Astrocyte of the cerebellum (primary cell): Measurements from ENCODE around the gene LAG3.

Experiments used
- DNase-seq: peaks from one replicate; pipeline ENCODE4 v3.0.0-alpha.2; 2011; ENCODE audit warnings: low read depth
- H3K4me3 ChIP-seq: 2 replicates; pipeline ENCODE4 v1.5.1; 2011; ENCODE audit warnings: mild to moderate bottlenecking, low read depth, low read length, moderate library complexity
- in situ Hi-C: cut with HindIII; loops from 2 replicates; pipeline ENCODE4 v1.10.0; 2017; ENCODE audit warnings: low sequenced_read_pairs
- TF ChIP-seq, protein P1 (sequence below): IDR thresholded peaks from 2 replicates; pipeline ENCODE4 v1.5.1; 2012; ENCODE audit warnings: low read length, low read depth, moderate library complexity, mild to moderate bottlenecking; ENCODE audit errors: missing control alignments

LAG3 gene

DNA sequence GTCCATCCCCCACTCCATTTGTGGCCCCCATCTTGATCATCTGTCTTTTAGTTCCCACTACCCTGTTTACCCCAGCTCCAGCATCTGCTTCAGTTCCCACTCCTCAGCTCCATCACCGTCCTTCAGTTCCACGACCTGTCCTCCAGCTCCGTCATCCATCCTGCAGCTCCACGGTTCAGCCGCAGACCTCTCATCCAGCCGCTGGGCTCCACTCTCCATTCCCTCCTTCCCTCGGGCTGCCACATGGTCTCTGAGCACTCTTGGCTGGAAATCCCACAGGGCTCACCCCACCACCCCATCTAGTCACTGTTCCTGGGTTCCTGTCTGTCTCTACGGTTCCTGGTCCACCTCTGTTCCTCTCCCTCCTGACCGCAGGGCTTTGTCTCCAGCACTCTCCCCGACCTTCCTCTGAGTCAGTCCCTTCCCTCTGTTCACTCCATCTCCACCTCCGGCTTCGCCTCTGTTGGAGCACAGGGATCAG lies 52.6 kb downstream of the LAG3 start:
- no peak for DNase-seq
- in situ Hi-C loops: no loop called here
- TF ChIP-seq, protein P1, sequence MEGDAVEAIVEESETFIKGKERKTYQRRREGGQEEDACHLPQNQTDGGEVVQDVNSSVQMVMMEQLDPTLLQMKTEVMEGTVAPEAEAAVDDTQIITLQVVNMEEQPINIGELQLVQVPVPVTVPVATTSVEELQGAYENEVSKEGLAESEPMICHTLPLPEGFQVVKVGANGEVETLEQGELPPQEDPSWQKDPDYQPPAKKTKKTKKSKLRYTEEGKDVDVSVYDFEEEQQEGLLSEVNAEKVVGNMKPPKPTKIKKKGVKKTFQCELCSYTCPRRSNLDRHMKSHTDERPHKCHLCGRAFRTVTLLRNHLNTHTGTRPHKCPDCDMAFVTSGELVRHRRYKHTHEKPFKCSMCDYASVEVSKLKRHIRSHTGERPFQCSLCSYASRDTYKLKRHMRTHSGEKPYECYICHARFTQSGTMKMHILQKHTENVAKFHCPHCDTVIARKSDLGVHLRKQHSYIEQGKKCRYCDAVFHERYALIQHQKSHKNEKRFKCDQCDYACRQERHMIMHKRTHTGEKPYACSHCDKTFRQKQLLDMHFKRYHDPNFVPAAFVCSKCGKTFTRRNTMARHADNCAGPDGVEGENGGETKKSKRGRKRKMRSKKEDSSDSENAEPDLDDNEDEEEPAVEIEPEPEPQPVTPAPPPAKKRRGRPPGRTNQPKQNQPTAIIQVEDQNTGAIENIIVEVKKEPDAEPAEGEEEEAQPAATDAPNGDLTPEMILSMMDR: no peak
- no peak overlapping the region for H3K4me3 ChIP-seq

DNA sequence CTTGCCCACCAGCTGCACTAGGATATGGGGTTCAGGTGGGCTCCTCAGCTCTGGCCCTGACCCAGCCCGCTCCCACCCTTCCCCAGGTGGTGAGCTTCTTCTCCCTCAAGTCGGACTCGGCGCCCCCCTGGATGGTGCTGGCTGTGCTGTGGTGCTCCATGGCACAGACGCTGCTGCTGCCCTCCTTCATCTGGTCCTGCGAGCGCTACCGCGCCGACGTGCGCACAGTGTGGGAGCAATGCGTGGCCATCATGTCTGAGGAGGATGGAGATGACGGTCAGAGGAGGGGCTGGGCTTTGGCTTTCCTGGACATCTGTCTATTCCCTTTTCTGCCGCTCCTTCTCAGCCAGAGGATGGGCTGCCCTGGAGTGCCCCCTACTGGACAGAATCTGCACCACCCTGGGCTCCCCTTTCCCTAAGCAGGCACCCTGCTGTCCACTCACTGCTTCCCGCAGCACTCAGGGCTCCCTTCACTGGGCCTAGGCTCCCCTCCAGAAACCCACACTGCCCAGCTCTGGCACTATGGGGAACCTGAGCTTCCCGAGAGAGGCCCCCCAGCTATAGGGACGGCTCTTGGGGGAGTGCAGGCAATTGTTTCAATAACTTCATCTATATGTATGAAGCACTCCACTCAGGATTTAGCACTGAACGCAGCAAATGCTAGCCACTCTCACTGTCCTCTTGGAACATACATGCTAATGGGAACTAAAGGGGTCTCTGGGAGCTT lies 53.2 kb downstream of the LAG3 start:
- TF ChIP-seq, protein P1: peak; percentile 91
- DNase-seq: no peak
- H3K4me3 ChIP-seq: peak overlapping the region; percentile 12
- in situ Hi-C loops: no loop called here

DNA sequence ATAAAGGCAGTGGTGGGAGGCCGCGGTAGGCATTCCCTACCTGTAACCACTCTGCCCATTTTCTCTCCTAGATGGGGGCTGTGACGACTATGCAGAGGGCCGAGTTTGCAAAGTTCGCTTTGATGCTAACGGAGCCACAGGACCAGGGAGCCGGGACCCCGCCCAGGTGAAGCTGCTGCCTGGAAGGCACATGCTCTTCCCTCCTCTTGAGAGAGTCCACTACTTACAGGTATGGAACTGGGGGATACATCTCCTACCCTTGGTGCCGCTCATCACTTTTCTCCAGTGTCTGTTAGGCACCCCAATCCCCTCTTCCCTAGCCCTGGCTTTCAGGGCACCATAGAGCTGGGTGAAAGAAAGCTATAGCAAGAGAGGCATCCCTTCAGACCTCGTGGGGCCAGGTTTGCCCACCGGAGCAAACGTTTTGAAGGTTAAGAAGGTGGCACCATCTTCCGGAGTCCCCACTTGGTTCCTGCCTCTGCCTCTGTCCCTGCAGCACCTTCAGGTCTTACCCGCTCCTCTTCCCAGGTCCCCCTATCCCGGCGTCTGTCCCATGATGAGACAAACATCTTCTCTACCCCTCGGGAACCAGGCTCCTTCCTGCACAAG lies 53.9 kb downstream of the LAG3 start:
- TF ChIP-seq, protein P1: no peak
- H3K4me3 ChIP-seq: no peak overlapping the region
- in situ Hi-C loops: no loop called here
- no peak for DNase-seq

DNA sequence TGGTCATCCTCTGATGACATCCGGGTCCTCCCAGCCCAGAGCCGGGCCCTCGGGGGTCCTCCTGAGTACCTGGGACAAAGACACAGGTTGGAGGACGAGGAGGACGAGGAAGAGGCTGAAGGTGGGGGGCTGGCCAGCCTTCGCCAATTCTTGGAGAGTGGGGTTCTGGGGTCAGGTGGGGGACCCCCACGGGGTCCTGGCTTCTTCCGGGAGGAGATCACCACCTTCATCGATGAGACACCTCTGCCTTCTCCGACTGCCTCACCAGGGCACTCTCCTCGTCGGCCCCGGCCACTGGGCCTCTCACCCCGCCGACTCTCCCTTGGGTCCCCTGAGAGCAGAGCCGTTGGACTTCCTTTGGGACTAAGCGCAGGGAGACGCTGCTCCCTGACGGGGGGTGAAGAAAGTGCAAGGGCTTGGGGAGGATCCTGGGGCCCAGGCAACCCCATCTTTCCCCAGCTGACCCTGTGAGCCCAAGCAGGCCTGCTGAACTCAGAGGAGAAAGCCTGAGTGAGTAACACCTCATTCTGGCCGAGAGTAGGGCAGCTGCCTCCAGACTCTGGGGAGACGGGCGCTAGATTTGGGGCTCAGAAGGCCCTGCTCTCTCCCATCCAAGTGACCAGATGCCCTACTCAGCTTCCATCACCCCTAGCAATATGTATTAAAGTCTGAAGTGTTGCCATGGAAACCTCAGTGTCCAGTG lies 54.6 kb downstream of the LAG3 start:
- no peak overlapping the region for H3K4me3 ChIP-seq
- in situ Hi-C loops: no loop called here
- no peak for DNase-seq
- TF ChIP-seq, protein P1: no peak

DNA sequence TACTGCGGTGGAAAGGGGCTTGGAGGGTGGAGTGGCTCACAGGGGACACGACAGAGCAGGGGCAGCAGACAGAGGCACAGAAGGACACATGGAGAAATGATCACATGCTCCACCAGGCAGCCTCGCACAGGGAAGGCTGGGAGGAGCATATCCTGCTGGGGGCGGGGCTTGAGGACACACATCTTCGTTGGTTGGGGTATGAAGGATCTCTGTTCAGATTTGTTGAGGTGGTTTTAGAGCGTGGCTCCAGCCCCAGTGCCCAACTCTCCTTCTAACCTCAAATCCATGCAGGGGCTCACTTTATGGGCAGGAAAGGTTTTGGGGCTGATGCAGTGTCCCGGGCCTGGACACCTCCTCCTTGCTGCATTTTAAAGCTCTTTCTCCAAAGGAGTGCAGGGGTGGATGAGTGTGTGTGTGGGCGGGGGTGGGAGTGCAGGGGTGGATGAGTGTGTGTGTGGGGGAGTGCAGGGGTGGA lies 55.2 kb downstream of the LAG3 start:
- peak overlapping the region; percentile 92 for H3K4me3 ChIP-seq
- TF ChIP-seq, protein P1: no peak
- in situ Hi-C loops: no loop called here
- no peak for DNase-seq
